ENCODE measurements around the gene SDCCAG8.

Gene SDCCAG8

GRCh38 chr1:243475966-243476365 is 220.1 kb downstream of the SDCCAG8 start:
- in situ Hi-C loops (cut with HindIII; ENCODE audit: low sequenced_read_pairs), result no loop called here

- in situ Hi-C loops (cut with HindIII; ENCODE audit: low sequenced_read_pairs), result no loop called here
These were observed 222.0 kb downstream of the SDCCAG8 start for GRCh38 chr1:243477731-243478290.

GRCh38 chr1:243481101-243481500 is 225.3 kb downstream of the SDCCAG8 start:
- in situ Hi-C loops (cut with HindIII; ENCODE audit: low sequenced_read_pairs), result no loop called here

GRCh38 chr1:243482141-243483022 is 226.5 kb downstream of the SDCCAG8 start:
- in situ Hi-C loops (cut with HindIII; ENCODE audit: low sequenced_read_pairs), result no loop called here

- in situ Hi-C loops (cut with HindIII; ENCODE audit: low sequenced_read_pairs), result no loop called here
These were observed 227.4 kb downstream of the SDCCAG8 start for GRCh38 chr1:243483071-243483771.

GRCh38 chr1:243483952-243484351 is 228.1 kb downstream of the SDCCAG8 start:
- in situ Hi-C loops (cut with HindIII; ENCODE audit: low sequenced_read_pairs), result no loop called here

- in situ Hi-C loops (cut with HindIII; ENCODE audit: low sequenced_read_pairs), result no loop called here
These were observed 231.3 kb downstream of the SDCCAG8 start for GRCh38 chr1:243487036-243487648.

GRCh38 chr1:243487649-243488227 is 231.9 kb downstream of the SDCCAG8 start:
- in situ Hi-C loops (cut with HindIII; ENCODE audit: low sequenced_read_pairs), result no loop called here

GRCh38 chr1:243488459-243489157 is 232.8 kb downstream of the SDCCAG8 start:
- in situ Hi-C loops (cut with HindIII; ENCODE audit: low sequenced_read_pairs), result no loop called here

GRCh38 chr1:243489158-243489527 is 233.3 kb downstream of the SDCCAG8 start:
- in situ Hi-C loops (cut with HindIII; ENCODE audit: low sequenced_read_pairs), result no loop called here

- in situ Hi-C loops (cut with HindIII; ENCODE audit: low sequenced_read_pairs), result no loop called here
These were observed 234.1 kb downstream of the SDCCAG8 start for GRCh38 chr1:243489681-243490546.

- in situ Hi-C loops (cut with HindIII; ENCODE audit: low sequenced_read_pairs), result no loop called here
These were observed 235.2 kb downstream of the SDCCAG8 start for GRCh38 chr1:243490748-243491686.

- in situ Hi-C loops (cut with HindIII; ENCODE audit: low sequenced_read_pairs), result no loop called here
These were observed 237.6 kb downstream of the SDCCAG8 start for GRCh38 chr1:243493156-243494129.

GRCh38 chr1:243494741-243495431 is 239.0 kb downstream of the SDCCAG8 start:
- in situ Hi-C loops (cut with HindIII; ENCODE audit: low sequenced_read_pairs), result no loop called here

GRCh38 chr1:243495442-243496186 is 239.8 kb downstream of the SDCCAG8 start:
- in situ Hi-C loops (cut with HindIII; ENCODE audit: low sequenced_read_pairs), result no loop called here

- in situ Hi-C loops (cut with HindIII; ENCODE audit: low sequenced_read_pairs), result no loop called here
These were observed 240.4 kb downstream of the SDCCAG8 start for GRCh38 chr1:243496187-243496646.

All from endothelial cell of hepatic sinusoid (primary cell).